Stimulated activated CD4-positive, alpha-beta T cell treated with anti-CD3 and anti-CD28 coated beads, Interleukin-4, amount 100 ng/mL, for 48 hours (primary cell): Measurements from ENCODE around the gene KCNG4.

ENCODE experiments used
- DNase-seq, 2 donors: peaks; one replicate each; pipeline ENCODE4 v3.0.0-alpha.2; 2020; ENCODE audit warnings: low read depth in 2 of 2

KCNG4 gene

DNA sequence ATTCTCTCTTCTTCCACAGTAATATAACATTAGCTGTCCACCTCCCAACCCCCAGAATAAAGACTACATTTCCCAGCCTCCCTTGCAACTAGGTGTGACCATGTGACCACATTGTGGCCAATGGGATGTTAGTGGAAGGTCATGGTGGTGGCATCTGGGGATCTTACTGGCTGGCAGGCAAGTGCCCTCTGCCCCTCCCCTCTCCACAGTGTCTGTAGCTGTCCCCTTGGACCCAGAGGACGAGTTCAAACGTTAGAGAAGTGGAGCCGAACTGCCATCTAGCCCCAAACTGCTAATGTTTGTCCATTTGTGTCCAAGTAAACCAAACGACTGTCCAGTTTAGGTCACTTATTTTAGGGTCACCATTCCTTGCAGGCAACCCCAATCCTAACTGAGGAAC is 26.6 kb upstream of the KCNG4 start:
- no peak for DNase-seq

DNA sequence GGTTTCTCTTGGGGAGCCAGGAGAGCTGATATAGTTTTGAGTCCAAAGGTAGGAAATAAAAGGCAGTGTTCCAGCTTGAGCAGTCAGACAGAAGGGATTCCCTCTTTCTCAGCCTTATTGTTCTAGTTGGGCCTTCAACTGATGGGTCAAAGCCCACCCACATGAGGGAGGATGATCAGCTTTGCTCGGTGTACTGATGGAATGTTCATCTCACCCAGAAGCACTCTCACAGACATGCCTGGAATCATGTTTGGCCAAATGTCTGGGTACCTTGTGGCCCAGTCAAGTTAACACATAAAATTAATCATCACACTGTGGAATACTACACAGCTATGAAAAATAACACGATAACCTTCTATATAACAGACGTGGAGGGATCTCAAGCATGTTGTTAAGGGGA is 23.1 kb upstream of the KCNG4 start:
- DNase-seq = no peak

DNA sequence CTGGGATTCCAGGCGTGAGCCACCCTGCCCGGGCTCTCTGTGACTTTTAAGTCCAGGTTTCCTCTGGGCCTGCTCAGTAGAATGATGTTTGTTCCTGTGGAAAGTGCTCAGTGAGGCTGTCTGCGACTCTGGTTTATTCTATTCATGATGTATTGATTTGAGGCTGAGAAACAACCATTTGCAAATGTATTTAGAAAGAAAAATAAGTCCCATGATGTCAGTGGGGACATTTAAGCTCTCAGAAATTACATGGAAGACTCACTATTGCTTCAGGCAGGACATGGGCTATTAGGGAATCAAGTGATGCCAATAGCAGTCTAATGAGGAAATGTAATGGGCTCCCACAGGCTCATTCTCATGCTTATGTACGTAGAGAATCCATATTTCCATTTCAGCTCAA is 22.2 kb upstream of the KCNG4 start:
- no peak for DNase-seq

- DNase-seq = no peak
Observed at GRCh38 chr16:84260766-84261554, 21.1 kb upstream of the KCNG4 start.

DNA sequence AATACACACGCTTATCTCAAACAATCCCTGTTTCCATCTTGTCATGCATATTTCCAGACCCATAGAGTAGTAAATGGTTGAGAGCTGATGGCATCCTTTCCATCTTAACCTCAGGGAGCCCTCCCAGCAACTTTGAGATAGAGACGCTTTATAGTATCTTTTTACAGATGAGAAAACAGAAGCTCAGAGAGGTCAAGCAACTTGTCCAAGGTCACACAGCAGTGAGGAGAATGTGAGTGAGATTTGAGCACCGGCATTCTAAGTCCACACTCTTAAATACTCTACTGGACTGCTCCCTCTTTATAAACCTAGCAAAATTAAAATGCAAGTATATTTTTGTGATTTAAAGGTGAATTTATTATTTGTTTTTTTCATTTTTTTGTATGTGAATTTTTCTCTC is 19.9 kb upstream of the KCNG4 start:
- no peak for DNase-seq

- no peak for DNase-seq
Observed at GRCh38 chr16:84258266-84258665, 18.5 kb upstream of the KCNG4 start.

DNA sequence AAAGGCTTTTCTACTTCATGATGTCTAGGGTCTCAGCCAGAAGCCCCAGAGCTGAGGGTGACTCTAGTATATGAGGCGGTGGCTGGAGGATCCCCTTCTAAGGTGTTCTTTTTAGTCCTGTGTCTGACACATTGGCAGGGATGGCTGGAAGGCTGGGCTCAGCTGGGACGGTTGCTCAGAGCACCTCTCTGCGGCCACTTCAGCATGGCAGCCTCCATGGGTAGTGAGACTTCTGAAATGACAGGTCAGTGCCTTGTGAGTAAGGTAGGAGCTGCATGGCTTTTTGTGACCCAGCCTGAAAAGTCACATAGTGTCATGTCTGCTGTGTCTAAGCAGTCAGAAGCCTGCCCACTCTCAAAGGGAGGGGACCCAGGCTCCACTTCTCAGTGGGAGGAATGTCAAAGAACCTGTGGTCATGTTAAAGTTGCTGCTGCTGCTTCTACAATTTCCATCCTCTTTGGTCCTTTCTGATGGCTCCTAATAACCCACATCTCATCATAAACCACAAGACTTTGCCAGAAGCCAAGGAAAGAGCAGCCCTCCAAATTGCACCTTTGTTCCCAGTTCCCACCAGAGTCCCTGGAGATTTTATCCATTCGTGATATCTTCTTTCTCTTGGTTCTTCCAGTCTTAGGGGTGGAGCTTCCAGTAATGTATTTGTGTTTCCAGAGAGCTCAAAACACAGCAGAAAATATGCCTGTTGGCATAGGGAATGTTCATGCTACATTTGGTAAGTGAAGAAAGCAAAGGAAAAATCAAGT is 15.4 kb upstream of the KCNG4 start:
- no peak for DNase-seq

- DNase-seq = no peak
Observed at GRCh38 chr16:84254062-84254461, 14.2 kb upstream of the KCNG4 start.

- no peak for DNase-seq
Observed at GRCh38 chr16:84253173-84253572, 13.4 kb upstream of the KCNG4 start.

DNA sequence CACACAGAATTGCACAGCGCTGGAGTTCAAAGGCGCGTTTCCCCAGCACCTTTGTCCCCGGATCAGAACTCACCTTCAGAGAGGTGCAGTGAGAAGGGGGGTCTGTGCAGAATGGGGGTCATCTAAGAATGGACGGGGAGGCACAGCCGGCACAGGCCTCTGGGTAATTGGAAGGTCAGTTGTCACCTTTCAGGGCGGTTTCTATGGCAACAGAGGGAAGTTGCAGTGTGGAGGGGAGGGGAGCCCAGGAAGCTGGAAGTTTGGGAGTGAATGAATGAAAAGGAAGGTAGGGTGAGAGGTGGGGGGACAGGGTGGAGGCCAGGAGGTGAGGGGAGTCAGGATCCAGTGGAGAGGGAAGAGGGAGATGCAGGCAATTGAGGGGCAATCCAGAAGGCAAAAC is 12.4 kb upstream of the KCNG4 start:
- no peak for DNase-seq

GRCh38 chr16:84247844-84248243 is 8.0 kb upstream of the KCNG4 start:
- no peak for DNase-seq

- DNase-seq = no peak
Observed at GRCh38 chr16:84247331-84247730, 7.5 kb upstream of the KCNG4 start.

DNA sequence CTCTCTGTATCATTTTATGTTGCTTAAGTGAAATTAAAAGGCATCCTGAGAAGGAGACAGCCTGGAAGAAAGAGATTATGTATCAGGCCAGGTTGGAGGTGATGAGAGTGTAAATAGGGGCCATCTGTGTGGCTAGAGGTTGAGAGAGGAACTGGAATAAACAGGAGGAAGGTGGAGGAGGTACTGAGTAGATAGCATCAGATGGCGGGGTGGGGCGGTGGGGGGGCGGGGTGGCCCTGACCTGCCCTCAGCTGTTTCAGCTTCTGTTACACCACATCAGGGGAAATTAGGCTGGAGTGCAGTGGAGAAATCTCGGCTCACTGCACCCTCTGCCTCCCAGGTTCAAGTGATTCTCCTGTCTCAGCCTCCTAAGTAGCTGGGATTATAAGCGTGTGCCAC is 6.9 kb upstream of the KCNG4 start:
- no peak for DNase-seq

GRCh38 chr16:84245956-84246678 is 6.3 kb upstream of the KCNG4 start:
- no peak for DNase-seq

DNA sequence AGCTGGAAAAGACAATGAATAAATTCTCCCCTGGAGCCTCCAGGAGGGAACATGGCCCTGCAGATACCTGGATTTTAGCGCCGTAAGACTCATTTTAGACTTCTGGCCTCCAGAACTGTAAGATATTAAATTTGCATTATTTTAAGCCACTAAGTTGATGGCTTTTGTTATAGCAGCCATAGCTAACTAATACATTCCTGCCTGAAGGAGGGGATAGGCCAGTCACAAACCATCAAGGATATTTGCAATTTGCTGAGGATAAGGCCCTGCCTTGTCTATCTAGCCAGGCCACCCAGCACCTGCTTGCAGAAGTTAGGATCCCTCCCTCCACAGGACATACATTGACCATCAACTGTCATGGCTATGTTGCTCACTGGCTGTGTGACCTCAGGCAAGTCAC is 4.9 kb upstream of the KCNG4 start:
- DNase-seq = no peak

DNA sequence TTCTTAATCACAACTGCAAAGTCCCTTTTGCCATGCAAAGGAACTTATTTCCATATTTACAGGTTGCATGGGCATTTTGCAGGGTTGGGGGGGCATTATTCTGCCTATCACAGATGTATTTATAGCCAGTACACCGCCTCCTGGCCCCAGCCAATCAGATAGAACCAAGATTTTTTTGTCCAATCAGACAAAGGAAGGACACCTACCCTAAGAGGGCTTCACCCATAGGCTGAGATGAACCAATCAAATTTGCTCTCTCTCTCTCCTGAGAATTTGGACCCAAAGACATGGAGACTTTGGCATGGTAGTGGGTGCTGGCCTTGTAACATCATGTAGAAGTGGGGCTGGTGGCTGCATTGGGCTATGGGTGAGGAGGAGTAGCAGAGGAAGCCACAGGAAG is 3.9 kb upstream of the KCNG4 start:
- DNase-seq = no peak

GRCh38 chr16:84242839-84243238 is 3.0 kb upstream of the KCNG4 start:
- no peak for DNase-seq

DNA sequence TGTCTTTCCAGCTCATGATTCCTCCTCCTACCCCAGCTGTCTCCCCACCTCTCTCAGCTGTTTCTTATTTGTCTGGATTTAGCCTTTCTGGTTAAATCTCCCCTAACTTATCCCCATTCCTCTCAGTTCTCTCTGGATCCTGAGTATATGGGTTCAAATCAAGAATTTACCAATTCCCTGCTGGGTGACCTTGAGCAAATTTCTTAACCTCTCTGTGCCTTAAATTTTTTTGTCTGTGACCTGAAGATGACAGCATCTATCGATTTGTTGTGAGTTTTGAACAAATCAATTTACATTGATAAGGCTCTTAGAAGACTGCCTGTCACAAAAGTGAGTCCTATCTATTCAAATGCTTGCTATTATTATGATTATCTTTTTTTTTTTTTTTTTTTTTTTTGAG is 2.0 kb upstream of the KCNG4 start:
- DNase-seq = no peak

DNA sequence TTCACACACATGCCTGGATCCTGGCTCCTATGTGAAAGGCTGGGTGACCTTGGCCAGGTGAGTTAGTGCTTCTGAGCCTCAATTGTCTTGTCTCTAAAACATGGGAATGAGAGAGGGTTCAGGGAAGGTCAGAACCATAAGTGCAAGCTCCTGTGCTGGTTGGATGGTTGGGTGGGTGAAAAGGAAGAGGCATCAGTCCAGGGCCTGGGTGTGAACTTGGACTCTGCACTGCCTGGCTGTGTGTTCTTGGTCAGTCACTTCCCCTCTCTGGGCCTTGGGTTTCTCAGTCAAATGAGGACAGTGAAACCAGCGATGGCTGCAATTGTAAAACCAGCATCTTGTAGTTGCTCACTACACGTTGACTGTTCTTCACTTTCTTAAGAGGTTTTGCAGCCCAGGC is 643 bp upstream of the KCNG4 start:
- DNase-seq = no peak

- DNase-seq = no peak
Observed at GRCh38 chr16:84239141-84239769, 557 bp downstream of the KCNG4 start.

DNA sequence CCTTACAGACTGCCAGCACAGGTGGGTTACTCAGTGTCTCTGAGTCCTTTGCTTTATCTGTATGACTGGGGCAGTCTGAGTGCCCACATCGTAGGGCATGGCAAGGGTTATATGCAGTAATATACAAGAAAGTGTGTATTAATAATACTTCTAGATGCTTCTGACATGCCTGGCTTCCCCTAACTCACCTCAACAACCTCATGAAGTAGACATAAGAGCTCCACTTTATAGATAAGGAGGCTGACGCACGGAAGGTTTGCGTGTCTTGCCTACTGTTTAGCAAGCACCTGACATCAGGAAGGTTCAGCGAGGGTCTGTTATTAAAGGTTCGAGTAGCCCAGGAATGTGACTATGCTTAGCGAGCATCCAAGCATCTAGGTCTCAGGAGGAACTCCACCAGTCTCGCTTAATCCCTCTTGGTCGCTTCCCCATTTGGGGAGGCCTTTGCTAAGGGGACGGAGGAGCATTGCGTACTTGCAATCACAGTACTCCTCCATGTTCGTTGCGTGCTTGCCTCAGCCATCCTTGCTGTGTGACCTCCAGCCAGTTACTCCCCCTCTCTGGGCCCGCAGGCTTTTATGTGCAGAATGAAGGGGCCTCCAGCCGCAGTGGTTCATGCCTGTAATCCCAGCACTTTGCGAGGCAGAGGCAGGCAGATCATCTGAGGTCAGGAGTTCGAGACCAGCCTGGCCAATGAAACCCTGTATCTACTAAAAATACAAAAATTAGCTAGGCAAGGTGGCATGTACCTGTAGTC is 1.6 kb downstream of the KCNG4 start:
- DNase-seq = no peak

DNA sequence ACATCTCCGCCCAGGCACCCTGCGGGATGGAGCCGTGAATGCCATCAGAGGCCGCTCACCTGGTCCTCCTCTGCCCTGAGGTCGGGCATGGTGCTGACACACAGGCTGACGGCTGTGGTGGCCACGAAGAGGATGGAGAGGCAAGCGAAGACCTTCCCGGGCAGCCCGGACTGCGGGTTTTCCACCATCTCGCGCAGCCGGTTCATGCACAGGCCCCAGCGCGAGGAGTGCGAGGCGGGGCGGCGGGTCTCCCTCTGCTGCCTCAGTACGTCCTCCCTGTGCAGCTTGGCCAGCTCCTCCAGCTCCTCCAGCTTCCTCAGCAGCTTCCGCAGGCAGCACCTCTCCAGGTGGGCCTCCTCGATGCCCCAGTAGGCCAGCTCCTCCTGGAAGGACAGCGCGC is 3.1 kb downstream of the KCNG4 start:
- DNase-seq = no peak
